ENCODE data around the gene ITPRIP. TPM values are rescaled to one million over a fixed set of nuclear protein-coding genes. Genes with fewer than 3 reads are reported as not detected.

Gene ITPRIP
- total and polyA plus RNA-seq, 4 donors: 21.7 to 44.7 (median 29.9) TPM

GRCh38 chr10:104308439-104308903 lies 29.8 kb downstream of the ITPRIP start:
- Histone ChIP-seq H3K36me3 (ENCODE audit: control insufficient read depth in 4 of 4, insufficient read depth in 4 of 4, low read length in 4 of 4) (peaks cover 7 to 19% (median 14%) of the 10 kb centered on the region in 4 donors), H3K9ac (ENCODE audit: insufficient read depth in 1 of 2, low read length in 2 of 2) (peak overlapping the region in 1 of 2 donors; percentile 10), H3K27ac (ENCODE audit: low read depth in 1 of 2, low read length in 1 of 2) (peak overlapping the region in 1 of 2 donors; percentile 15), H3K9me3 (ENCODE audit: control insufficient read depth in 4 of 4, insufficient read depth in 3 of 4, low read length in 3 of 4) (no peaks in the 10 kb centered on the region), H3K27me3 (ENCODE audit: control insufficient read depth in 3 of 3, insufficient read depth in 3 of 3, low read length in 2 of 3) (no peaks in the 10 kb centered on the region), H3K4me3 (no peak overlapping the region), H3K4me1 (ENCODE audit: control insufficient read depth in 5 of 5, insufficient read depth in 5 of 5, low read length in 5 of 5) (peaks cover 0 to 34% (median 0%) of the 10 kb centered on the region in 5 donors)
- no peak for DNase-seq
- no peak for ATAC-seq (ENCODE audit: insufficient read depth, low FRiP score)
- TF ChIP-seq, protein P1, sequence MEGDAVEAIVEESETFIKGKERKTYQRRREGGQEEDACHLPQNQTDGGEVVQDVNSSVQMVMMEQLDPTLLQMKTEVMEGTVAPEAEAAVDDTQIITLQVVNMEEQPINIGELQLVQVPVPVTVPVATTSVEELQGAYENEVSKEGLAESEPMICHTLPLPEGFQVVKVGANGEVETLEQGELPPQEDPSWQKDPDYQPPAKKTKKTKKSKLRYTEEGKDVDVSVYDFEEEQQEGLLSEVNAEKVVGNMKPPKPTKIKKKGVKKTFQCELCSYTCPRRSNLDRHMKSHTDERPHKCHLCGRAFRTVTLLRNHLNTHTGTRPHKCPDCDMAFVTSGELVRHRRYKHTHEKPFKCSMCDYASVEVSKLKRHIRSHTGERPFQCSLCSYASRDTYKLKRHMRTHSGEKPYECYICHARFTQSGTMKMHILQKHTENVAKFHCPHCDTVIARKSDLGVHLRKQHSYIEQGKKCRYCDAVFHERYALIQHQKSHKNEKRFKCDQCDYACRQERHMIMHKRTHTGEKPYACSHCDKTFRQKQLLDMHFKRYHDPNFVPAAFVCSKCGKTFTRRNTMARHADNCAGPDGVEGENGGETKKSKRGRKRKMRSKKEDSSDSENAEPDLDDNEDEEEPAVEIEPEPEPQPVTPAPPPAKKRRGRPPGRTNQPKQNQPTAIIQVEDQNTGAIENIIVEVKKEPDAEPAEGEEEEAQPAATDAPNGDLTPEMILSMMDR (IDR thresholded peaks at IDR 0.05; ENCODE audit: control extremely low read depth, extremely low read depth): no peak
- 71 to 75% methylated on average over 4 of the region's 4 CpGs for WGBS, 2 donors

- no peaks in the 10 kb centered on the region for H3K27me3 ChIP-seq (ENCODE audit: control insufficient read depth in 3 of 3, insufficient read depth in 3 of 3, low read length in 2 of 3)
- H3K9ac ChIP-seq (ENCODE audit: insufficient read depth in 1 of 2, low read length in 2 of 2): no peak overlapping the region
- H3K9me3 ChIP-seq (ENCODE audit: control insufficient read depth in 4 of 4, insufficient read depth in 3 of 4, low read length in 3 of 4): no peaks in the 10 kb centered on the region
- no peak for ATAC-seq (ENCODE audit: insufficient read depth, low FRiP score)
- 76 to 86% methylated on average over 10 of the region's 10 CpGs for WGBS, 2 donors
- peaks cover under 1 to 12% (median 9%) of the 10 kb centered on the region in 4 donors for H3K36me3 ChIP-seq (ENCODE audit: control insufficient read depth in 4 of 4, insufficient read depth in 4 of 4, low read length in 4 of 4)
- no peak for DNase-seq
- peak overlapping the region; percentile 21 to 43 for H3K27ac ChIP-seq (ENCODE audit: low read depth in 1 of 2, low read length in 1 of 2)
- H3K4me1 ChIP-seq (ENCODE audit: control insufficient read depth in 5 of 5, insufficient read depth in 5 of 5, low read length in 5 of 5): peaks cover 0 to 32% (median 0%) of the 10 kb centered on the region in 5 donors
- H3K4me3 ChIP-seq: no peak overlapping the region
- TF ChIP-seq, protein P1 (IDR thresholded peaks at IDR 0.05; ENCODE audit: control extremely low read depth, extremely low read depth): no peak
Observed at GRCh38 chr10:104307576-104308438, 30.5 kb downstream of the ITPRIP start.

- no peak overlapping the region for H3K27ac ChIP-seq (ENCODE audit: low read depth in 1 of 2, low read length in 1 of 2)
- H3K9me3 ChIP-seq (ENCODE audit: control insufficient read depth in 4 of 4, insufficient read depth in 3 of 4, low read length in 3 of 4): no peaks in the 10 kb centered on the region
- H3K4me3 ChIP-seq: no peak overlapping the region
- WGBS, 2 donors: 75 to 92% methylated on average over 3 of the region's 3 CpGs
- ATAC-seq (ENCODE audit: insufficient read depth, low FRiP score): no peak
- peaks cover 0 to 6% (median 2%) of the 10 kb centered on the region in 4 donors for H3K36me3 ChIP-seq (ENCODE audit: control insufficient read depth in 4 of 4, insufficient read depth in 4 of 4, low read length in 4 of 4)
- H3K27me3 ChIP-seq (ENCODE audit: control insufficient read depth in 3 of 3, insufficient read depth in 3 of 3, low read length in 2 of 3): no peaks in the 10 kb centered on the region
- DNase-seq: no peak
- H3K9ac ChIP-seq (ENCODE audit: insufficient read depth in 1 of 2, low read length in 2 of 2): no peak overlapping the region
- H3K4me1 ChIP-seq (ENCODE audit: control insufficient read depth in 5 of 5, insufficient read depth in 5 of 5, low read length in 5 of 5): peaks cover 0 to 24% (median 0%) of the 10 kb centered on the region in 5 donors
- TF ChIP-seq, protein P1 (IDR thresholded peaks at IDR 0.05; ENCODE audit: control extremely low read depth, extremely low read depth): no peak
Observed at GRCh38 chr10:104306897-104307296, 31.4 kb downstream of the ITPRIP start.
